Panc1 (cell line): ENCODE results near the gene FFAR1. TPM values are rescaled to one million over a fixed set of nuclear protein-coding genes. Genes with fewer than 3 reads are reported as not detected.

Experiments
- ATAC-seq: fragments of 200-7000 bp; cut with Tn5 transposase; 2 replicates; pipeline ENCODE4 v1.9.1; 2020; ENCODE audit warnings: mild to moderate bottlenecking, moderate library complexity
- BruUV-seq: library from RNA; stranded (reverse); fragments of 400-500 nt; replicated peaks from 2 replicates; lab custom pipeline; 2021; lab: Mats Ljungman, UMichigan
- CTCF ChIA-PET: fragments of 300-600 bp; sonication (Branson Sonifier 250); formaldehyde crosslinking; loops from one replicate; lab custom pipeline; 2022; ENCODE audit warnings: antibody characterized with exemption; lab: Charles Lee
- POLR2A ChIA-PET: fragments of 300-600 bp; sonication (Branson Sonifier 250); formaldehyde crosslinking; loops from one replicate; lab custom pipeline; 2022; ENCODE audit warnings: antibody characterized with exemption; lab: Charles Lee
- DNase-seq: peaks from one replicate; pipeline ENCODE4 v3.0.0-alpha.2; 2010; ENCODE audit warnings: low read depth, low spot score
- H3K27ac ChIP-seq: 2 replicates; pipeline ENCODE4 v1.5.1; 2011; ENCODE audit warnings: mild to moderate bottlenecking, low read length, inconsistent platforms
- H3K27me3 ChIP-seq: fragments of 200-500 bp; sonication (Bioruptor generic); 2 replicates; pipeline ENCODE4 v1.6.0; 2014; ENCODE audit warnings: low read length, inconsistent platforms; ENCODE audit not compliant: control insufficient read depth, insufficient read depth
- H3K36me3 ChIP-seq: fragments of 200-500 bp; sonication (Bioruptor generic); 2 replicates; pipeline ENCODE4 v1.5.1; 2014; ENCODE audit warnings: inconsistent platforms, mild to moderate bottlenecking, low read length, moderate library complexity; ENCODE audit not compliant: control insufficient read depth, insufficient read depth
- H3K4me1 ChIP-seq: 2 replicates; pipeline ENCODE4 v1.5.1; 2011; ENCODE audit warnings: inconsistent platforms, mild to moderate bottlenecking, low read length, moderate library complexity; ENCODE audit not compliant: control insufficient read depth, insufficient read depth
- H3K4me3 ChIP-seq, 2 experiments: 2 replicates each; pipeline ENCODE4 v1.5.1; 2011 to 2012; ENCODE audit warnings: low read depth in 2 of 2, low read length in 2 of 2, mild to moderate bottlenecking in 2 of 2, inconsistent platforms in 1 of 2, moderate library complexity in 1 of 2
- H3K9me3 ChIP-seq: fragments of 200-500 bp; sonication (Bioruptor generic); 2 replicates; pipeline ENCODE4 v1.5.1; 2014; ENCODE audit warnings: low read depth, mild to moderate bottlenecking, inconsistent platforms, low read length, moderate library complexity; ENCODE audit not compliant: control insufficient read depth, insufficient read depth
- POLR2AphosphoS5 ChIP-seq: IDR thresholded peaks from 2 replicates; pipeline ENCODE4 v1.6.1; 2012; ENCODE audit warnings: mild to moderate bottlenecking, low read depth, low read length, moderate library complexity
- SIN3A ChIP-seq: IDR thresholded peaks from 2 replicates; pipeline ENCODE4 v1.6.1; 2012; ENCODE audit warnings: low read depth, mild to moderate bottlenecking, low read length, moderate library complexity, borderline replicate concordance; ENCODE audit not compliant: insufficient read depth
- TCF7L2 ChIP-seq: IDR thresholded peaks from 2 replicates; pipeline ENCODE4 v1.6.1; 2011; ENCODE audit warnings: mild to moderate bottlenecking, low read depth, low read length, inconsistent platforms
- in situ Hi-C: cut with HindIII; loops from 2 replicates; pipeline ENCODE4 v1.10.0; 2016; ENCODE audit warnings: low sequenced_read_pairs, low pct_unique_long_range_greater_than_20kb
- intact Hi-C: fragments of 100-400 bp; cut with micrococcal nuclease; formaldehyde crosslinking; loops from one replicate; pipeline ENCODE4 v1.10.0; 2022; ENCODE audit not compliant: unreplicated experiment
- total RNA-seq: library from RNA; stranded (reverse); gene quantifications from one replicate; pipeline ENCODE4 v1.2.1, GENCODE V29; 2021; ENCODE audit not compliant: unreplicated experiment
- TF ChIP-seq, protein P1 (sequence below): fragments of 450-650 bp; IDR thresholded peaks from 2 replicates; pipeline ENCODE4 v1.5.1; 2017; ENCODE audit warnings: mild to moderate bottlenecking
- TF ChIP-seq, protein P2 (sequence below), 2 experiments: IDR thresholded peaks; 2 replicates each; pipeline ENCODE4 v1.6.1; 2011 to 2012; ENCODE audit warnings: low read depth in 2 of 2, control low read depth in 1 of 2, low read length in 1 of 2, mild to moderate bottlenecking in 1 of 2, moderate library complexity in 1 of 2; ENCODE audit not compliant: insufficient read depth in 1 of 2

FFAR1 gene
- total RNA-seq, 1 experiment from 2014 or later = not detected

DNA sequence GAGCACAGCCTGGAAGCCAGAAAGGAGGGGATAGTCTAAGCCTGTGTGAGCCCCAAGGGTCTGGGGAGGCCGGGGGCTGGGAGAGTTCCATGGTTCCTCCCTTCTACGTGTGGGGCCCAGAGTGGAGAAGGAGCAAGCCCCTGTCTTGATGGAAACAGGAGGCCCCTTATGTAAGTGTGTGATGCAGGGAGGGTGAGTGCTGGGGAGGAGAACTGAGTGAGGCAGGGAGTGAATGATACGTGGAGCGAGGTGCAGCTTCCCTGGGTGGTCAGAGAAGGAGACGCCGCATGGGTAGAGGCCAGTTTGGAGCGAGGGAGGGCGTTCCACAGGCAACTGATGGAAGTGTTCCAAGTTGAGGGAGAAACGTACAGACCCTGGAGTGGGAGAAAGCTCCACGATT lies 39.8 kb upstream of the FFAR1 start:
- no peaks in the 10 kb centered on the region; the same call in 1 of the 2 replicates for H3K27me3 ChIP-seq
- no peak overlapping the region for H3K27ac ChIP-seq
- H3K9me3 ChIP-seq = no peaks in the 10 kb centered on the region
- ATAC-seq (no peak), DNase-seq (no peak)
- H3K36me3 ChIP-seq = no peaks in the 10 kb centered on the region
- ChIA-PET CTCF (no interaction called here), POLR2A (no interaction called here)
- H3K4me1 ChIP-seq = 0 out of 2 replicates have a peak, but pooled peaks cover 5% of the 10 kb centered on the region
- TF ChIP-seq, protein P1, sequence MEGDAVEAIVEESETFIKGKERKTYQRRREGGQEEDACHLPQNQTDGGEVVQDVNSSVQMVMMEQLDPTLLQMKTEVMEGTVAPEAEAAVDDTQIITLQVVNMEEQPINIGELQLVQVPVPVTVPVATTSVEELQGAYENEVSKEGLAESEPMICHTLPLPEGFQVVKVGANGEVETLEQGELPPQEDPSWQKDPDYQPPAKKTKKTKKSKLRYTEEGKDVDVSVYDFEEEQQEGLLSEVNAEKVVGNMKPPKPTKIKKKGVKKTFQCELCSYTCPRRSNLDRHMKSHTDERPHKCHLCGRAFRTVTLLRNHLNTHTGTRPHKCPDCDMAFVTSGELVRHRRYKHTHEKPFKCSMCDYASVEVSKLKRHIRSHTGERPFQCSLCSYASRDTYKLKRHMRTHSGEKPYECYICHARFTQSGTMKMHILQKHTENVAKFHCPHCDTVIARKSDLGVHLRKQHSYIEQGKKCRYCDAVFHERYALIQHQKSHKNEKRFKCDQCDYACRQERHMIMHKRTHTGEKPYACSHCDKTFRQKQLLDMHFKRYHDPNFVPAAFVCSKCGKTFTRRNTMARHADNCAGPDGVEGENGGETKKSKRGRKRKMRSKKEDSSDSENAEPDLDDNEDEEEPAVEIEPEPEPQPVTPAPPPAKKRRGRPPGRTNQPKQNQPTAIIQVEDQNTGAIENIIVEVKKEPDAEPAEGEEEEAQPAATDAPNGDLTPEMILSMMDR = no peak
- no peak for TF ChIP-seq SIN3A
- no peak for TF ChIP-seq POLR2AphosphoS5
- no peak for TF ChIP-seq TCF7L2
- TF ChIP-seq, protein P2, sequence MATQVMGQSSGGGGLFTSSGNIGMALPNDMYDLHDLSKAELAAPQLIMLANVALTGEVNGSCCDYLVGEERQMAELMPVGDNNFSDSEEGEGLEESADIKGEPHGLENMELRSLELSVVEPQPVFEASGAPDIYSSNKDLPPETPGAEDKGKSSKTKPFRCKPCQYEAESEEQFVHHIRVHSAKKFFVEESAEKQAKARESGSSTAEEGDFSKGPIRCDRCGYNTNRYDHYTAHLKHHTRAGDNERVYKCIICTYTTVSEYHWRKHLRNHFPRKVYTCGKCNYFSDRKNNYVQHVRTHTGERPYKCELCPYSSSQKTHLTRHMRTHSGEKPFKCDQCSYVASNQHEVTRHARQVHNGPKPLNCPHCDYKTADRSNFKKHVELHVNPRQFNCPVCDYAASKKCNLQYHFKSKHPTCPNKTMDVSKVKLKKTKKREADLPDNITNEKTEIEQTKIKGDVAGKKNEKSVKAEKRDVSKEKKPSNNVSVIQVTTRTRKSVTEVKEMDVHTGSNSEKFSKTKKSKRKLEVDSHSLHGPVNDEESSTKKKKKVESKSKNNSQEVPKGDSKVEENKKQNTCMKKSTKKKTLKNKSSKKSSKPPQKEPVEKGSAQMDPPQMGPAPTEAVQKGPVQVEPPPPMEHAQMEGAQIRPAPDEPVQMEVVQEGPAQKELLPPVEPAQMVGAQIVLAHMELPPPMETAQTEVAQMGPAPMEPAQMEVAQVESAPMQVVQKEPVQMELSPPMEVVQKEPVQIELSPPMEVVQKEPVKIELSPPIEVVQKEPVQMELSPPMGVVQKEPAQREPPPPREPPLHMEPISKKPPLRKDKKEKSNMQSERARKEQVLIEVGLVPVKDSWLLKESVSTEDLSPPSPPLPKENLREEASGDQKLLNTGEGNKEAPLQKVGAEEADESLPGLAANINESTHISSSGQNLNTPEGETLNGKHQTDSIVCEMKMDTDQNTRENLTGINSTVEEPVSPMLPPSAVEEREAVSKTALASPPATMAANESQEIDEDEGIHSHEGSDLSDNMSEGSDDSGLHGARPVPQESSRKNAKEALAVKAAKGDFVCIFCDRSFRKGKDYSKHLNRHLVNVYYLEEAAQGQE (IDR thresholded peaks at IDR 0.05; ENCODE audit: insufficient read depth in 1 of 2, low read depth in 2 of 2, low read length in 1 of 2) = no peak
- no TSS peak for BruUV-seq
- no peak overlapping the region for H3K4me3 ChIP-seq
- in situ Hi-C loops = no loop called here
- intact Hi-C loops = no loop called here

DNA sequence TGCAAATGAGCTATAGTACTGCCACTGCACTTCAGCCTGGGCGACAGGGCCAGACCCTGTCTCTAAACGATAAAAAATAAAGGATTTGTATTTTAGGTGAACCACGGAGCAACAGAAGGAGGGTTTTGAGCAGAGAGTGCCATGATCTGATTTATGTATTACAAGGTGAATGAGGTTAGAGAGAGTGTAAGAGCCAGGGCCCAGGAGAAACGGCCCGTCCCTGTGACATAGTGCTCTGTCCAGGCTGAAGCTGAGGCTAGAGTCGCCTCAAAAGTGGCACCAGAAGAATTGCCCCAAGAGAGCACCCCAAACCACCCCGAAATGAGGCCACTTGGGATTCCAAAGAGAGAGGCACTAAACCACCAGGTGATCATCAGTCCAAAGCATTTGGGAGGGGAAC lies 38.8 kb upstream of the FFAR1 start:
- ChIA-PET CTCF (no interaction called here), POLR2A (no interaction called here)
- no TSS peak for BruUV-seq
- Histone ChIP-seq H3K27me3 (no peaks in the 10 kb centered on the region), H3K27ac (no peak overlapping the region), H3K4me3 (no peak overlapping the region), H3K4me1 (0 out of 2 replicates have a peak, but pooled peaks cover 5% of the 10 kb centered on the region), H3K36me3 (no peaks in the 10 kb centered on the region), H3K9me3 (no peaks in the 10 kb centered on the region)
- TF ChIP-seq, protein P2 (IDR thresholded peaks at IDR 0.05; ENCODE audit: insufficient read depth in 1 of 2, low read depth in 2 of 2, low read length in 1 of 2) = no peak
- TF ChIP-seq, protein P1 = no peak
- no peak for TF ChIP-seq POLR2AphosphoS5
- ATAC-seq = no peak
- in situ Hi-C loops = no loop called here
- DNase-seq = no peak
- intact Hi-C loops = no loop called here
